ENCODE results near the gene NEUROD4. TPM values are rescaled to one million over a fixed set of nuclear protein-coding genes. Genes with fewer than 3 reads are reported as not detected.
A peak's percentile ranks its signal among the peaks of the same experiment; 100 is the strongest.

Gene NEUROD4
- total RNA-seq, 3 donors from 2014 or later: not detected

- Mint-ChIP-seq H3K4me1 (ENCODE audit: low read depth) (peaks cover 75% of the 10 kb centered on the region), H3K36me3 (ENCODE audit: insufficient read depth) (peaks cover 1% of the 10 kb centered on the region), H3K27me3 (ENCODE audit: low read depth) (no peaks in the 10 kb centered on the region), H3K9me3 (no peaks in the 10 kb centered on the region), H3K4me3 (peak overlapping the region; percentile 27)
- no peak for ATAC-seq
- DNase-seq: no peak
Observed at GRCh38 chr12:54988402-54989054, 31.2 kb upstream of the NEUROD4 start.

- Mint-ChIP-seq H3K4me3 (peak overlapping the region; percentile 52), H3K4me1 (ENCODE audit: low read depth) (peaks cover 67% of the 10 kb centered on the region), H3K9me3 (no peaks in the 10 kb centered on the region), H3K36me3 (ENCODE audit: insufficient read depth) (peaks cover 1% of the 10 kb centered on the region), H3K27me3 (ENCODE audit: low read depth) (no peaks in the 10 kb centered on the region)
- ATAC-seq: no peak
- no peak for DNase-seq
Observed at GRCh38 chr12:54989829-54990228, 29.9 kb upstream of the NEUROD4 start.

- Mint-ChIP-seq H3K9me3 (no peaks in the 10 kb centered on the region), H3K36me3 (ENCODE audit: insufficient read depth) (peaks cover 1% of the 10 kb centered on the region), H3K4me1 (ENCODE audit: low read depth) (peaks cover 55% of the 10 kb centered on the region), H3K4me3 (peak overlapping the region; percentile 80), H3K27me3 (ENCODE audit: low read depth) (no peaks in the 10 kb centered on the region)
- ATAC-seq (peak; percentile 79 to 81), DNase-seq (peak; percentile 28)
Observed at GRCh38 chr12:54991161-54991990, 28.4 kb upstream of the NEUROD4 start.

GRCh38 chr12:54991991-54992375, 27.8 kb upstream of the NEUROD4 start:
- Mint-ChIP-seq H3K36me3 (ENCODE audit: insufficient read depth) (peaks cover 1% of the 10 kb centered on the region), H3K4me3 (no peak overlapping the region), H3K4me1 (ENCODE audit: low read depth) (peaks cover 50% of the 10 kb centered on the region), H3K27me3 (ENCODE audit: low read depth) (no peaks in the 10 kb centered on the region), H3K9me3 (no peaks in the 10 kb centered on the region)
- DNase-seq: no peak
- peak in 1 of 2 donors; percentile 31 for ATAC-seq

GRCh38 chr12:54993181-54993835, 26.5 kb upstream of the NEUROD4 start:
- peak; percentile 49 to 51 for ATAC-seq
- H3K27me3 Mint-ChIP-seq (ENCODE audit: low read depth): no peaks in the 10 kb centered on the region
- peaks cover 41% of the 10 kb centered on the region for H3K4me1 Mint-ChIP-seq (ENCODE audit: low read depth)
- DNase-seq: peak; percentile 47
- peaks cover 1% of the 10 kb centered on the region for H3K36me3 Mint-ChIP-seq (ENCODE audit: insufficient read depth)
- no peaks in the 10 kb centered on the region for H3K9me3 Mint-ChIP-seq
- no peak overlapping the region for H3K4me3 Mint-ChIP-seq

- H3K4me3 Mint-ChIP-seq: no peak overlapping the region
- peaks cover 18% of the 10 kb centered on the region for H3K4me1 Mint-ChIP-seq (ENCODE audit: low read depth)
- no peaks in the 10 kb centered on the region for H3K36me3 Mint-ChIP-seq (ENCODE audit: insufficient read depth)
- DNase-seq (no peak), ATAC-seq (no peak)
- H3K9me3 Mint-ChIP-seq: no peaks in the 10 kb centered on the region
- no peaks in the 10 kb centered on the region for H3K27me3 Mint-ChIP-seq (ENCODE audit: low read depth)
Observed at GRCh38 chr12:54996205-54996604, 23.6 kb upstream of the NEUROD4 start.

GRCh38 chr12:54997929-54998522, 21.7 kb upstream of the NEUROD4 start:
- Mint-ChIP-seq H3K9me3 (no peaks in the 10 kb centered on the region), H3K4me1 (ENCODE audit: low read depth) (peaks cover 11% of the 10 kb centered on the region), H3K27me3 (ENCODE audit: low read depth) (no peaks in the 10 kb centered on the region)

GRCh38 chr12:54998958-54999510, 20.7 kb upstream of the NEUROD4 start:
- H3K4me3 Mint-ChIP-seq: no peak overlapping the region
- no peak for ATAC-seq

More at GRCh38 chr12:54997929-54998522, 21.7 kb upstream of the NEUROD4 start:
- no peaks in the 10 kb centered on the region for H3K36me3 Mint-ChIP-seq (ENCODE audit: insufficient read depth)
- DNase-seq: no peak
- ATAC-seq: no peak
- no peak overlapping the region for H3K4me3 Mint-ChIP-seq

GRCh38 chr12:55001198-55001868, 18.4 kb upstream of the NEUROD4 start:
- ATAC-seq (peak in 1 of 2 donors; percentile 30), DNase-seq (no peak)
- Mint-ChIP-seq H3K4me1 (ENCODE audit: low read depth) (peaks cover 9% of the 10 kb centered on the region), H3K36me3 (ENCODE audit: insufficient read depth) (peaks cover 12% of the 10 kb centered on the region), H3K27me3 (ENCODE audit: low read depth) (no peaks in the 10 kb centered on the region), H3K9me3 (peaks cover 4% of the 10 kb centered on the region), H3K4me3 (no peak overlapping the region)

More at GRCh38 chr12:54998958-54999510, 20.7 kb upstream of the NEUROD4 start:
- Mint-ChIP-seq H3K9me3 (no peaks in the 10 kb centered on the region), H3K4me1 (ENCODE audit: low read depth) (peaks cover 9% of the 10 kb centered on the region), H3K36me3 (ENCODE audit: insufficient read depth) (no peaks in the 10 kb centered on the region), H3K27me3 (ENCODE audit: low read depth) (no peaks in the 10 kb centered on the region)
- DNase-seq: no peak

- DNase-seq: no peak
- Mint-ChIP-seq H3K9me3 (peaks cover 9% of the 10 kb centered on the region), H3K4me1 (ENCODE audit: low read depth) (peaks cover 9% of the 10 kb centered on the region), H3K27me3 (ENCODE audit: low read depth) (no peaks in the 10 kb centered on the region), H3K4me3 (no peak overlapping the region), H3K36me3 (ENCODE audit: insufficient read depth) (peaks cover 15% of the 10 kb centered on the region)
- no peak for ATAC-seq
Observed at GRCh38 chr12:55002355-55002754, 17.4 kb upstream of the NEUROD4 start.

- H3K27me3 Mint-ChIP-seq (ENCODE audit: low read depth): peaks cover 4% of the 10 kb centered on the region
- no peak overlapping the region for H3K4me3 Mint-ChIP-seq
- no peak for ATAC-seq
- no peak for DNase-seq
- no peaks in the 10 kb centered on the region for H3K4me1 Mint-ChIP-seq (ENCODE audit: low read depth)
- peaks cover 16% of the 10 kb centered on the region for H3K9me3 Mint-ChIP-seq
- peaks cover 17% of the 10 kb centered on the region for H3K36me3 Mint-ChIP-seq (ENCODE audit: insufficient read depth)
Observed at GRCh38 chr12:55008944-55009585, 10.7 kb upstream of the NEUROD4 start.

GRCh38 chr12:55017416-55017925, 2.3 kb upstream of the NEUROD4 start:
- no peak for DNase-seq
- no peak for ATAC-seq
- peaks cover 26% of the 10 kb centered on the region for H3K27me3 Mint-ChIP-seq (ENCODE audit: low read depth)
- peaks cover 4% of the 10 kb centered on the region for H3K4me1 Mint-ChIP-seq (ENCODE audit: low read depth)
- H3K4me3 Mint-ChIP-seq: no peak overlapping the region
- H3K36me3 Mint-ChIP-seq (ENCODE audit: insufficient read depth): peaks cover 3% of the 10 kb centered on the region
- peaks cover 10% of the 10 kb centered on the region for H3K9me3 Mint-ChIP-seq

- Mint-ChIP-seq H3K4me1 (ENCODE audit: low read depth) (peaks cover 4% of the 10 kb centered on the region), H3K9me3 (no peaks in the 10 kb centered on the region), H3K27me3 (ENCODE audit: low read depth) (peaks cover 34% of the 10 kb centered on the region), H3K36me3 (ENCODE audit: insufficient read depth) (no peaks in the 10 kb centered on the region), H3K4me3 (no peak overlapping the region)
- DNase-seq (no peak), ATAC-seq (no peak)
Observed at GRCh38 chr12:55024575-55024974, 4.8 kb downstream of the NEUROD4 start.
